SKM-1 (cell line): ENCODE data around the gene GREB1L.
"Not testable (repeated sequence)": the region's sequence is repeated elsewhere in the genome, so short reads cannot be mapped to it uniquely, and the experiment has no call there.

ENCODE experiments used
- DNase-seq: peaks from one replicate; lab custom pipeline; 2025; ENCODE audit not compliant: unreplicated experiment; lab: John Stamatoyannopoulos, UW

GREB1L gene

GRCh38 chr18:21303895-21304294, 61.9 kb downstream of the GREB1L start:
- DNase-seq = no peak

GRCh38 chr18:21305621-21306020, 63.6 kb downstream of the GREB1L start:
- DNase-seq = no peak

GRCh38 chr18:21306368-21306767, 64.3 kb downstream of the GREB1L start:
- DNase-seq = no peak

- no peak for DNase-seq
These were observed 65.5 kb downstream of the GREB1L start for GRCh38 chr18:21307578-21307977.

GRCh38 chr18:21309248-21309647, 67.2 kb downstream of the GREB1L start:
- DNase-seq = no peak

- DNase-seq = not testable (repeated sequence)
These were observed 69.9 kb downstream of the GREB1L start for GRCh38 chr18:21311980-21312379.

- no peak for DNase-seq
These were observed 71.5 kb downstream of the GREB1L start for GRCh38 chr18:21313576-21313975.

GRCh38 chr18:21314724-21315123, 72.7 kb downstream of the GREB1L start:
- no peak for DNase-seq

- not testable (repeated sequence) for DNase-seq
These were observed 73.1 kb downstream of the GREB1L start for GRCh38 chr18:21315126-21315525.

- no peak for DNase-seq
These were observed 73.7 kb downstream of the GREB1L start for GRCh38 chr18:21315741-21316197.

- DNase-seq = no peak
These were observed 74.3 kb downstream of the GREB1L start for GRCh38 chr18:21316296-21316695.

GRCh38 chr18:21321711-21322110, 79.7 kb downstream of the GREB1L start:
- DNase-seq = no peak

- DNase-seq = no peak
These were observed 85.1 kb downstream of the GREB1L start for GRCh38 chr18:21327101-21327500.

GRCh38 chr18:21330122-21330701, 88.2 kb downstream of the GREB1L start:
- DNase-seq = no peak

- no peak for DNase-seq
These were observed 89.0 kb downstream of the GREB1L start for GRCh38 chr18:21331065-21331464.

- DNase-seq = no peak
These were observed 94.0 kb downstream of the GREB1L start for GRCh38 chr18:21335927-21336488.

- DNase-seq = no peak
These were observed 94.8 kb downstream of the GREB1L start for GRCh38 chr18:21336846-21337245.

GRCh38 chr18:21341141-21341540, 99.1 kb downstream of the GREB1L start:
- no peak for DNase-seq

- no peak for DNase-seq
These were observed 100.3 kb downstream of the GREB1L start for GRCh38 chr18:21342372-21342771.

- no peak for DNase-seq
These were observed 102.8 kb downstream of the GREB1L start for GRCh38 chr18:21344860-21345259.

GRCh38 chr18:21345840-21346239, 103.8 kb downstream of the GREB1L start:
- DNase-seq = no peak

GRCh38 chr18:21359746-21360145, 117.7 kb downstream of the GREB1L start:
- no peak for DNase-seq

- DNase-seq = no peak
These were observed 119.4 kb downstream of the GREB1L start for GRCh38 chr18:21361307-21361880.
